ENCODE measurements around the gene MEF2B.

MEF2B gene

DNA sequence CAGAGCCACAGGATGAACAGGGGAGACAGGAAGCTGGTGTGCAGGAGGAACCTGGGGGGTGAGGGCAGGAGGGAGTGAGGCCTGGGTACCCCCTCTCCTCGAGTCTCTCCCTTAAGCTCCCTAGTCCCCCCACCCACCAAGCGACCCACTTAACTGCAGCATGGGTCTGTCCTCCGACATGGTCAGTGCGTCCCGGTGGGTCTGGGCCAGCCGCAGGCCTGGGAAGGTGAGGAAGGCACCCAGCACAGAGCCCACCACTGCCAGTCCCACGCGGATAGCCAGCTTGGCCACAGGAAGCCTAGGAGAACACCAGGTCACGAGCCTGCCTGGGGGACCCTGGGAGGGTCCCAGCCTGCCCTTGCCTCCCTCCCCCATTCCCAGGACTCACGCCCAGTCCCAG, 48.7 kb downstream of the MEF2B start:
- Histone ChIP-seq H3K9me2 (ENCODE audit: low read depth, low read length) (no peaks in the 10 kb centered on the region), H3K9ac (ENCODE audit: low read length) (no peak overlapping the region), H2AFZ (ENCODE audit: low read length) (no peak overlapping the region), H3K27me3 (ENCODE audit: insufficient read depth, low read length) (no peaks in the 10 kb centered on the region), H4K20me1 (ENCODE audit: insufficient read depth, low read length) (no peaks in the 10 kb centered on the region), H3K27ac (ENCODE audit: low read depth, low read length, poor library complexity, severe bottlenecking) (no peak overlapping the region), H3K9me3 (ENCODE audit: low read length) (peaks cover 13% of the 10 kb centered on the region), H3K4me2 (ENCODE audit: low read length) (no peak overlapping the region), H3K4me3 (ENCODE audit: low read depth, low read length, poor library complexity, severe bottlenecking) (no peak overlapping the region), H3K79me2 (ENCODE audit: insufficient read depth, low read length) (no peaks in the 10 kb centered on the region), H3F3A (ENCODE audit: insufficient read depth, low read length) (no peaks in the 10 kb centered on the region), H3K36me3 (ENCODE audit: insufficient read depth, low read length) (peaks cover 62% of the 10 kb centered on the region), H3K4me1 (ENCODE audit: insufficient read depth, low read length, severe bottlenecking) (no peaks in the 10 kb centered on the region)
- TF ChIP-seq, protein P1, sequence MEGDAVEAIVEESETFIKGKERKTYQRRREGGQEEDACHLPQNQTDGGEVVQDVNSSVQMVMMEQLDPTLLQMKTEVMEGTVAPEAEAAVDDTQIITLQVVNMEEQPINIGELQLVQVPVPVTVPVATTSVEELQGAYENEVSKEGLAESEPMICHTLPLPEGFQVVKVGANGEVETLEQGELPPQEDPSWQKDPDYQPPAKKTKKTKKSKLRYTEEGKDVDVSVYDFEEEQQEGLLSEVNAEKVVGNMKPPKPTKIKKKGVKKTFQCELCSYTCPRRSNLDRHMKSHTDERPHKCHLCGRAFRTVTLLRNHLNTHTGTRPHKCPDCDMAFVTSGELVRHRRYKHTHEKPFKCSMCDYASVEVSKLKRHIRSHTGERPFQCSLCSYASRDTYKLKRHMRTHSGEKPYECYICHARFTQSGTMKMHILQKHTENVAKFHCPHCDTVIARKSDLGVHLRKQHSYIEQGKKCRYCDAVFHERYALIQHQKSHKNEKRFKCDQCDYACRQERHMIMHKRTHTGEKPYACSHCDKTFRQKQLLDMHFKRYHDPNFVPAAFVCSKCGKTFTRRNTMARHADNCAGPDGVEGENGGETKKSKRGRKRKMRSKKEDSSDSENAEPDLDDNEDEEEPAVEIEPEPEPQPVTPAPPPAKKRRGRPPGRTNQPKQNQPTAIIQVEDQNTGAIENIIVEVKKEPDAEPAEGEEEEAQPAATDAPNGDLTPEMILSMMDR (IDR thresholded peaks at IDR 0.05; ENCODE audit: low read length) = no peak
- TF ChIP-seq EZH2 (IDR thresholded peaks at IDR 0.05; ENCODE audit: borderline replicate concordance, low read length) = no peak

DNA sequence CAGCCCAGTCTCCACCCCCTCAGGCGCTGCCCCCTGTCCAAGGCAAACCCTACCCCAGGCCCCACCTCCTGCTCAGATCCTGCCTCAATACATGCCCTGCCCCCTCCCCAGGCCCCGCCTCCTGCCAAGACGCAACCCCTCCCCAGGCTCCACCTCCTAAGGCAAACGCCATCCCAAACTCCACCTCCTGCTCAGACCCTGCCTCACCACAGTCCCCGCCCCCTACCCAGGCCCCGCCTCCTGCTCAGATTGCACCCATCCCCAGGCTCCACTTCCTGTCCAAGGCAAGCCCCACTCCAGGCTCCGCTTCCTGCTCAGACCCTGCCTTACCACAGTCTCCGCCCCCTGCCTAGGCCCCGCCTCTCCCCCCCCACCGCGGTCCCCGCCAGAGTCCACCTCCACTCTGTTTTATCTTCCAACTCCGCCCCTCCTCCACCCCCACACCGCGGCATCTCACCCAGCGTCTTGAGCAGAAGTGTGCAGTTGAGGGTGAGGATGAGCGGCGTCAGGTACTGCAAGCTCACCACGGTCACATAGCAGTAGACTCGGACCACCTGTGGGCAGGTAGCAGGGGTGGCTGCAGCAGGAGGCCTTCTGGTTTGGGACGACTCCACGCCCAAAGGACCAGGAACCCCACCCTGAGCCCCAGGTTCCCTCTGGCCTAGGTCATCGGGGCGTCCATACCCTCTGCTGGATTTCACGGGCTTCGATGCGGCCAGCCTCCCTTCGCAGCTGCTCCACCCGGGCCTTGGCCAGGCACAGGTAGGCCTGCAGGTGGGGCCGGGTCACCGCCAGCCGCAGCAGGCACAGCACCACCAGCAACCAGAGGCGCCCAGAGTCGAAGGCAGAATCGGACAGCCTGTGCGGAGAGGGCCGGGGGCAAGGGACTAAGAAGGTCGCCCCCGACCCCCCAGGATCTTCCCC, 49.5 kb downstream of the MEF2B start:
- no peaks in the 10 kb centered on the region for H3F3A ChIP-seq (ENCODE audit: insufficient read depth, low read length)
- no peaks in the 10 kb centered on the region for H3K27me3 ChIP-seq (ENCODE audit: insufficient read depth, low read length)
- H3K4me3 ChIP-seq (ENCODE audit: low read depth, low read length, poor library complexity, severe bottlenecking) = no peak overlapping the region
- H3K9ac ChIP-seq (ENCODE audit: low read length) = no peak overlapping the region
- H3K27ac ChIP-seq (ENCODE audit: low read depth, low read length, poor library complexity, severe bottlenecking) = no peak overlapping the region
- TF ChIP-seq, protein P1 (IDR thresholded peaks at IDR 0.05; ENCODE audit: low read length) = no peak
- TF ChIP-seq EZH2 (IDR thresholded peaks at IDR 0.05; ENCODE audit: borderline replicate concordance, low read length) = no peak
- peaks cover 13% of the 10 kb centered on the region for H3K9me3 ChIP-seq (ENCODE audit: low read length)
- no peak overlapping the region for H2AFZ ChIP-seq (ENCODE audit: low read length)
- peaks cover 55% of the 10 kb centered on the region for H3K36me3 ChIP-seq (ENCODE audit: insufficient read depth, low read length)
- no peaks in the 10 kb centered on the region for H3K4me1 ChIP-seq (ENCODE audit: insufficient read depth, low read length, severe bottlenecking)
- H4K20me1 ChIP-seq (ENCODE audit: insufficient read depth, low read length) = no peaks in the 10 kb centered on the region
- H3K79me2 ChIP-seq (ENCODE audit: insufficient read depth, low read length) = no peaks in the 10 kb centered on the region
- no peak overlapping the region for H3K4me2 ChIP-seq (ENCODE audit: low read length)
- no peaks in the 10 kb centered on the region for H3K9me2 ChIP-seq (ENCODE audit: low read depth, low read length)

DNA sequence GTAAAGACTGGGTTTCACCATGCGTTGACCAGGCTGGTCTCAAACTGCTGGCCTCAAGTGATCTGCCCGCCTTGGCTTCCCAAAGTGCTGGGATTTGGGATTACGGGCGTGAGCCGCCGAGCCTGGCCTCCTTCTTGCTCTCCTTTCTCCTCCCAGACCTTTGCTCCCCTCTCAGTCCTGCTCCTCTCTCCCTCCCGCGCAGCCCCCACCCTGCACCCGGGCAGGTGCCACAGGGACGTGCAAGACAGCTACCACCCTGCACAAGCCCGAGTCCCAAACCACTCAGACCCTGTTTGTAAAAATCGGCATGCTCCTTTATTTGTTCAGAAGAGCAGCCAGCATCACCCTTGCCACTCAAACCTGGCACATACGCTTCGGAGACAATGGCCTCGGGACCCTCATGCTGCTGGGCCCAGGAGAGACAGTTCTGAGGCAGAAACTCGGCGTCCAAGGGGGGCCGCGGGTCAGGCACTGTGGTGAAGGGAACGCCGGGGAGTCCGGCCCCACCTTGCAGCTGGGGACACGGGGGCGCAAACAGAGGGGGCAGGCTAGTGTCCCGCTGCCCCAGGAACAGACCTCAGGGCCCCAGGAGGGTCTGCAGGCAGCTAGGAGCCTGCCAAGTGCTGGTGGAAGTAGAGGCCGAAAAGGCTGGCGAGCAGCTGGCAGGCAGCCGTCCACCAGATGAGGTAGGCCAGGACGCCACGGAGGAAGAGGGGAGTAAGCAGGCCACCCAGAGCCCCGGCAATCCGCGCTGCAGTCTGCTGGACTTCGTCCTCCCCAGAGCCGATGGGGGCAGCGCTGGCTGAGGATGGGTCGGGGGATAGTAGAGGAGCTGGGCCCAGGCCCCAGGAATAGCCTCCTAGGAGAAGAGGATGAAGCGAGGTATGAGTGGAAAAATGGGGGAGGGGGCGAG, 50.5 kb downstream of the MEF2B start:
- Histone ChIP-seq H3K27me3 (ENCODE audit: insufficient read depth, low read length) (no peaks in the 10 kb centered on the region), H3K36me3 (ENCODE audit: insufficient read depth, low read length) (peaks cover 51% of the 10 kb centered on the region), H3K4me3 (ENCODE audit: low read depth, low read length, poor library complexity, severe bottlenecking) (no peak overlapping the region), H3K27ac (ENCODE audit: low read depth, low read length, poor library complexity, severe bottlenecking) (no peak overlapping the region), H2AFZ (ENCODE audit: low read length) (no peak overlapping the region), H3K9me3 (ENCODE audit: low read length) (peaks cover 13% of the 10 kb centered on the region), H3F3A (ENCODE audit: insufficient read depth, low read length) (no peaks in the 10 kb centered on the region), H3K4me1 (ENCODE audit: insufficient read depth, low read length, severe bottlenecking) (no peaks in the 10 kb centered on the region), H3K9ac (ENCODE audit: low read length) (no peak overlapping the region), H4K20me1 (ENCODE audit: insufficient read depth, low read length) (no peaks in the 10 kb centered on the region), H3K9me2 (ENCODE audit: low read depth, low read length) (no peaks in the 10 kb centered on the region), H3K4me2 (ENCODE audit: low read length) (no peak overlapping the region), H3K79me2 (ENCODE audit: insufficient read depth, low read length) (no peaks in the 10 kb centered on the region)
- TF ChIP-seq, protein P1 (IDR thresholded peaks at IDR 0.05; ENCODE audit: low read length) = no peak
- no peak for TF ChIP-seq EZH2 (IDR thresholded peaks at IDR 0.05; ENCODE audit: borderline replicate concordance, low read length)

All from OCI-LY1 (cell line).